Measurements from ENCODE around the gene CDH24. TPM values are rescaled to one million over a fixed set of nuclear protein-coding genes. Genes with fewer than 3 reads are reported as not detected.

CDH24 gene
- polyA plus RNA-seq, 1 experiment, result 14.8 TPM

- Histone ChIP-seq H3K4me3 (ENCODE audit: low read depth, low read length) (no peak overlapping the region), H3K27me3 (ENCODE audit: control insufficient read depth, insufficient read depth, low read length) (no peaks in the 10 kb centered on the region), H3K36me3 (ENCODE audit: control insufficient read depth, insufficient read depth, low read length) (peaks cover 14% of the 10 kb centered on the region)
- no peak for DNase-seq (ENCODE audit: low read depth)
- TF ChIP-seq, protein P1, sequence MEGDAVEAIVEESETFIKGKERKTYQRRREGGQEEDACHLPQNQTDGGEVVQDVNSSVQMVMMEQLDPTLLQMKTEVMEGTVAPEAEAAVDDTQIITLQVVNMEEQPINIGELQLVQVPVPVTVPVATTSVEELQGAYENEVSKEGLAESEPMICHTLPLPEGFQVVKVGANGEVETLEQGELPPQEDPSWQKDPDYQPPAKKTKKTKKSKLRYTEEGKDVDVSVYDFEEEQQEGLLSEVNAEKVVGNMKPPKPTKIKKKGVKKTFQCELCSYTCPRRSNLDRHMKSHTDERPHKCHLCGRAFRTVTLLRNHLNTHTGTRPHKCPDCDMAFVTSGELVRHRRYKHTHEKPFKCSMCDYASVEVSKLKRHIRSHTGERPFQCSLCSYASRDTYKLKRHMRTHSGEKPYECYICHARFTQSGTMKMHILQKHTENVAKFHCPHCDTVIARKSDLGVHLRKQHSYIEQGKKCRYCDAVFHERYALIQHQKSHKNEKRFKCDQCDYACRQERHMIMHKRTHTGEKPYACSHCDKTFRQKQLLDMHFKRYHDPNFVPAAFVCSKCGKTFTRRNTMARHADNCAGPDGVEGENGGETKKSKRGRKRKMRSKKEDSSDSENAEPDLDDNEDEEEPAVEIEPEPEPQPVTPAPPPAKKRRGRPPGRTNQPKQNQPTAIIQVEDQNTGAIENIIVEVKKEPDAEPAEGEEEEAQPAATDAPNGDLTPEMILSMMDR (IDR thresholded peaks at IDR 0.05; ENCODE audit: insufficient read depth, low read depth, low read length), result no peak
- ChIA-PET CTCF (interaction anchor here (0.8 to 5.9 kb wide), 3 partner anchors 12 to 97 kb away, joined by 3 to 50 read pairs (median 3); no protein-coding TSS in a partner anchor), POLR2A (no interaction called here)
Observed at GRCh38 chr14:23090254-23090636, 32.9 kb upstream of the CDH24 start.

GRCh38 chr14:23089498-23090253 lies 32.4 kb upstream of the CDH24 start:
- ChIA-PET CTCF (interaction anchor here (0.8 to 5.9 kb wide), 3 partner anchors 11 to 98 kb away, joined by 3 to 50 read pairs (median 3); no protein-coding TSS in a partner anchor), POLR2A (no interaction called here)
- DNase-seq (ENCODE audit: low read depth), result no peak
- Histone ChIP-seq H3K27me3 (ENCODE audit: control insufficient read depth, insufficient read depth, low read length) (no peaks in the 10 kb centered on the region), H3K4me3 (ENCODE audit: low read depth, low read length) (no peak overlapping the region), H3K36me3 (ENCODE audit: control insufficient read depth, insufficient read depth, low read length) (peaks cover 15% of the 10 kb centered on the region)
- TF ChIP-seq, protein P1 (IDR thresholded peaks at IDR 0.05; ENCODE audit: insufficient read depth, low read depth, low read length), result no peak

- ChIA-PET CTCF (interaction anchor here (1.4 to 3.1 kb wide), 4 partner anchors 8 to 22 kb away, joined by 4 to 18 read pairs (median 8); partner anchors contain the start of genes ACIN1 and C14orf119), POLR2A (interaction anchor here (0.6 kb wide), 1 partner anchor 9 kb away, joined by 3 read pairs; the partner anchor contains the start of genes ACIN1 and C14orf119)
- no peak overlapping the region for H3K4me3 ChIP-seq (ENCODE audit: low read depth, low read length)
- no peaks in the 10 kb centered on the region for H3K27me3 ChIP-seq (ENCODE audit: control insufficient read depth, insufficient read depth, low read length)
- TF ChIP-seq, protein P1 (IDR thresholded peaks at IDR 0.05; ENCODE audit: insufficient read depth, low read depth, low read length), result no peak
- DNase-seq (ENCODE audit: low read depth), result no peak
- peaks cover 16% of the 10 kb centered on the region for H3K36me3 ChIP-seq (ENCODE audit: control insufficient read depth, insufficient read depth, low read length)
Observed at GRCh38 chr14:23086565-23086964, 29.2 kb upstream of the CDH24 start.

- ChIA-PET CTCF (interaction anchor here (1.4 to 3.1 kb wide), 4 partner anchors 8 to 23 kb away, joined by 4 to 18 read pairs (median 8); partner anchors contain the start of genes ACIN1 and C14orf119), POLR2A (no interaction called here)
- no peak overlapping the region for H3K4me3 ChIP-seq (ENCODE audit: low read depth, low read length)
- peaks cover 16% of the 10 kb centered on the region for H3K36me3 ChIP-seq (ENCODE audit: control insufficient read depth, insufficient read depth, low read length)
- no peak for DNase-seq (ENCODE audit: low read depth)
- TF ChIP-seq, protein P1 (IDR thresholded peaks at IDR 0.05; ENCODE audit: insufficient read depth, low read depth, low read length), result no peak
- no peaks in the 10 kb centered on the region for H3K27me3 ChIP-seq (ENCODE audit: control insufficient read depth, insufficient read depth, low read length)
Observed at GRCh38 chr14:23085458-23085857, 28.1 kb upstream of the CDH24 start.

DNA sequence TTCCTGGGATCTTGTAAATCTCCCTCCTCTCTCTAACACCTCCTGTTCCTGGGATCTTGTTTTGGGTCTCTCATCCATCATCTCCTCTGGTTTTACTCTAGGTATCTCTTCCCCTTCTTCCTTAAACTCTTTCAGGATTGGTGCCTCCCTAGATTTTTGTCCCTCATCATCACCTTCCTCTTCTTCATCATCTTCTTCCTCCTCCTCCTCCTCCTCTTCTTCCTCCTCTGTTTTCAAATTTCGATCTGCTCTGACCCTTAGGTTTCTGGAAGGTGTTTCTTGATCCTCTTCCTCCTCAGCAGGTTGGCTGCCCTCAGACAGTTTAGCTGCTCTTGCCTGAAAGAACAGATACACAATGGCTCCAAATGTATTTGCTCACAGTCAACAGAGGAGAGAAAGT lies 23.2 kb upstream of the CDH24 start:
- no peaks in the 10 kb centered on the region for H3K27me3 ChIP-seq (ENCODE audit: control insufficient read depth, insufficient read depth, low read length)
- no peak for DNase-seq (ENCODE audit: low read depth)
- POLR2A ChIA-PET, result interaction anchor here (0.6 to 1.4 kb wide), 2 partner anchors 14 to 18 kb away, joined by 8 to 14 read pairs; no protein-coding TSS in a partner anchor
- TF ChIP-seq, protein P1 (IDR thresholded peaks at IDR 0.05; ENCODE audit: insufficient read depth, low read depth, low read length), result no peak
- H3K4me3 ChIP-seq (ENCODE audit: low read depth, low read length), result no peak overlapping the region
- H3K36me3 ChIP-seq (ENCODE audit: control insufficient read depth, insufficient read depth, low read length), result peaks cover 22% of the 10 kb centered on the region
- CTCF ChIA-PET, result interaction anchor here (0.6 to 6.7 kb wide), 7 partner anchors 10 to 31 kb away, joined by 3 to 120 read pairs (median 6); no protein-coding TSS in a partner anchor

Data from BJ (cell line).